Measurements from ENCODE around the gene TTC27.
"Not testable (repeated sequence)": the region's sequence is repeated elsewhere in the genome, so short reads cannot be mapped to it uniquely, and the experiment has no call there.

The TTC27 gene

DNA sequence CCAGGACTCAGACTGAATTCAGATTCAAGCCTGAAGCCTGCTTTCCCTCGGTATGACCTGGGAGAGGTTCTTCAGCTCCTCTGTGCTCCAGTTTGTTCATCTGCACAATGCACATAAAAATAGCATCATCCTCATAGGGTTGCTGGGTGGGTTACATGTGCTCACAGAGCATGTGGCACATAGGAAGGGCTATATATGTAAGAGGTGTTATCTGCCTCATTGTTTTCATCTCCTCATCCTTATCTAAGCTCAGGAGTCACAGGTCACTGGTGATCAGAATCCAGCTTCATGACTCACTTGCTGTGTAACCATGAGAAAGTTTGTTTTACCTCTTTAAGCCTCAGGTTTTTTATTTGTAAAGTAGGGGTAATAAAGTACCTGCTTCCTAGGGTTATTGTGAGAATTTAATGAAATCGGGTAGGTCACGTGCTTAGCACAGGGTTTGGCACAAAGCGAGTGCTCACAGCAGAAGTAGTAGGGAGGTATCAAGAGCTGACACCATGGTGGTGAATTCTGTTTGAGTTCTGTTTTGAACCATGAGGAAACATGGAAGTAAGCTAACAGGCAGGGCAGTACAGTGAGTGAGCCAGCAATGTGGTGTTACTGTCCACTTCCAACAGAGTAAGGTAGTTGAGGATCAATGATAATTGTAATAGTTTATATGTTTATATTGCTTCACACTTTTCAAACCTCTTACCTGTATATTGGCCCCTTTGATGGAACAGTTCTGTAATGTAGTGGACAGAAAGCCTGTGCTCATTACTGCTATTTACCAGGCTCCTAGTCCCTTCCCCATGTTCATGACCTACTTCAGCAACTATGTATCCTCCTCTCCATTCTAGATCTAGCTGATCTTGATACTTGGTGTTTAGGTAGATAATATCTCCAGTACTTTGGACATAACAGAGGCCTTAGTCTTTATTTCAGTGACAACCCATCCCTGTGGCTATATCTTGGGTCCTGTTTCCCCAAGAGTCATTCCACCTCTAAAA lies 177.6 kb downstream of the TTC27 start:
- no peak for DNase-seq (ENCODE audit: low read depth in 2 of 2)

DNA sequence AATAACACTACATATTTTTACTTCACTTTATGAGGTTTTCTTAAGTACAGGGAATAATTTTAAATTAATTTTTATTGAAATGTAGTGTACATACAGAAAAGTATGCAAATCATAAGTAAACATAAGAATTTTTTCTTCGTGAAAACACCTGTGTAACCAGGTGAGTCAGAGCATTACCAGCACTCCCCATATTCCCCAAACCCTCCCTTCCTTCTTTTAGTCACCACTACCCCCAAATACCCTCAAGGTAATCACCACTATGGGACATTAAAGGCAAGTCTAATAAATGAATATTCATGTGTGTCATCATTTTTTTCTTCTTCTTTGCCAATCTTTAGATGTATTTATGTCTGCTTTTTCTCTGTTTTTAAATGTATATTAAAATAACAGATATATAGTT lies 179.0 kb downstream of the TTC27 start:
- no peak for DNase-seq (ENCODE audit: low read depth in 2 of 2)

DNA sequence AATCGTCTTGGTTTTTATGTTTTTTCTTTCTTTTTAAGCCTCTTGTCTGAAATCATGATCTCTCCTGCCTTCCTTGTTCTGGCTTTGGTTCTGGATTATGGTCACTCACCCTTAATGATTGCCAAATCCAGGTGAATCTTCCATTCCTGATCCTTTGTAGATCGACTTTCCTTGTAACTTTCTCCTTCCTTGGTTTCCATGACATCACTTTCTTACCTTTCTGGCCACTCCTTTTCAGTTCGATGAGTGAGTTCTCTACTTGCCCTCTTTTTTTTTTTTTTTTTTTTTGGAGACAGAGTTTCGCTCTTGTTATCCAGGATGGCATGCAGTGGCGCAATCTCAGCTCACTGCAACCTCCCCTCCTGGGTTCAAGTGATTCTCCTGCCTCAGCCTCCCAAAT lies 179.8 kb downstream of the TTC27 start:
- no peak for DNase-seq (ENCODE audit: low read depth in 2 of 2)

DNA sequence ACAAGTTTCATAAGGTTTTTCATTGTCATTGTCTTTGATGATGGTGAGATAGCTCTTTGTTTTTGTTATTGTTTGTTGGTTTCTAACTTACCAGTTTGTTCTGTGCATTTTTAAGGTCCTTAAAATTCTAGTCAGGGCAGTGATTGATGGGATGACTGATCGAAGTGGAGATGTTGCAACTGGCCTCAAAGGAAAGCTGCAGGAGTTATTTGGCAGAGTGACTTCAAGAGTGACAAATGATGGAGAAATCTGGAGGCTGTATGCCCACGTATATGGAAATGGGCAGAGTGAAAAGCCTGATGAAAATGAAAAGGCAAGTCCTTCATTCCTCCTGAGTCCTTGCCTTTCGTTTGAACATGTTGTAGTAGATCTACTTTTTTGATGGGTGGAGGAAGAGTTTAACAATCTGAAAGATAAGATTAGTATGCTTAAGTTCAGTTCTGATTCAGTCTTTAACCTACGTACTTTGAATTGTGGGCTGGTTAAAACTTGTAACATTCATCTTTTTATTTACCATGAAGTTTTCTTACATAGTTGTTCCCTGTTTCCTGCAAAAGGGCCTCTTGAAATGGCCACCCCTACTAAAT lies 183.2 kb downstream of the TTC27 start:
- no peak for DNase-seq (ENCODE audit: low read depth in 2 of 2)

- no peak for DNase-seq (ENCODE audit: low read depth in 2 of 2)
Measured at GRCh38 chr2:32811696-32812095, 183.8 kb downstream of the TTC27 start.

DNA sequence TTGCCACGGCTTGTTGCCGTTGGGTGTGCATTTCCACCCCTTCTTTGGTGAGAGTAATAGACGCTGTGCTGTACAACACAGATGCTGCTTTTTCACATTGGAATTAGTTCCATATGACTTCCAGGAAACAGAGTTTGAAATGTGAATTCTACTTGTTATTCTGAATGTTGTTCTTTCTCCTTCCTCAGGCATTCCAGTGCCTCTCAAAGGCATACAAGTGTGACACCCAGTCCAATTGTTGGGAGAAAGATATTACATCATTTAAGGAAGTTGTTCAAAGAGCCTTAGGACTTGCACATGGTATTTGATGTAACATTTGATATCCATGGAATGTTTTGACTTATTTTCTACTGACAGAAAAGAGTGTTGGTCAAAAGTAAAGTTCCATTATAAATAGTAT lies 184.5 kb downstream of the TTC27 start:
- no peak for DNase-seq (ENCODE audit: low read depth in 2 of 2)

DNA sequence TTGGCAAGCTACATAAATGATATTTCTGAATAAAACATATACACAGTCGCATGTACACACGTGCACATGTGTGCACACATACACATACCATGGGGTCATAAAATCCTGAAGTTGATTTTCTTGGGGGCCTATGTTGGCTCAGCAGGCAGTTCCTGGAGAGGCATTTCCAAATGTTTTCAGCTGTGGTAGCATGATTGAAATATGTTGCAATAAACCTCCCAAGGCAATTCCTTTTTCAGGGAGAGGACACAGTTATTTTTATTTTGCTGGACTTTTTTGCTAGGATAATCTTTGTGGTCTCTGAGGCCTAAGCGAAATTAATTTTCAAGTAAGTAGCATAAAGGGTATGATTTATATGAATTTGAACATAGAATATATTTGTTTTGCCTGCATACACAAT lies 192.2 kb downstream of the TTC27 start:
- no peak for DNase-seq (ENCODE audit: low read depth in 2 of 2)

DNA sequence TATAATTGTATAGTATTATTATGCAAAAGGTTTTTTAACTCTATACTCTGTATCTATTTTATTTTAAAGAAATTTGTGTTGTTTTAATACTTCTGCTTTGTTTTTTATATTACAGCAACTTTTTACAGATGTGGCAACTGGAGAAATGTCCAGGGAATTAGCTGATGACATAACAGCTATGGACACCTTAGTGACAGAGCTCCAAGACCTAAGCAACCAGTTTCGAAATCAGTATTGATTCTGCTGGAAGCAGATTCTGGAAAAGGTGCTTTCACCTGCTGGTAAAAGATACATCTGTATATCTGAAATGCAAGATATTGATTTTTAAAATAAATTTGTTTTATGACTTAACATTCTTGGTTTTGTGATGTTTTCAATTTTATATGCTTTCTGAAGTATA lies 192.9 kb downstream of the TTC27 start:
- DNase-seq (ENCODE audit: low read depth in 2 of 2) = no peak

DNA sequence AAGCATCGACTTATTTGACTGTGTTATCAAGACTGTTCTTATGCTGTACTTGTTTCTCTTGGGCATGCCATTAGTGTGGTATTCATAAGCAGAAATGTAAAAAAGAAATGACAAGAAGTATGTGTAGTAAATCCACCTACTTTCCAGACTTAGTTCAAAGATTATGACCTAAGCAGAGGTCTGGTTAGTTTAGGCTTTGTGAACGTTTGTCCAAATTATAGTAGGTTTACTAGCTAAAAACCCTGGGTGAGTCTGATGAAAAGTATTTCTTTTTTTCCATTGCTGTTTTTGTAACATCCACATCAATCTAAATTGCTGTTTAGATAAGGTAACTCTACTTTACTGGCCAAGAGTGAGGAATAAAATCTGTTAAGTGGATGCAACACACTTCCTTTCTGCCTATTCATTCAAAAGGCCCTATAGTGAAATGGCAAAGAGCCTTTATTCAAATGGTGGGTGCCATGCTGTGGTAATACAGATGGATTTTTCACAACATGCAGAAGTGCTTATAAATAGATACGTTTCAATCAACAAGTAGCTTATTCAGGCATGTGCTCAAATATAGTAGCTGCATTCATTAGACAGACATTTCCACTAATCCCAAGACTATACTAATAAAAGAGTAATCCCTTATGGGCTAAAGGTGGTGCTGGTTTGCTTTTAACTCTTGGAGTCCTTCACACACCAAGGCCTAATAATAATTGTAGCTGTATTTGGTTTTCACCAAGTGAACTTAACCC lies 196.4 kb downstream of the TTC27 start:
- DNase-seq (ENCODE audit: low read depth in 2 of 2) = no peak

DNA sequence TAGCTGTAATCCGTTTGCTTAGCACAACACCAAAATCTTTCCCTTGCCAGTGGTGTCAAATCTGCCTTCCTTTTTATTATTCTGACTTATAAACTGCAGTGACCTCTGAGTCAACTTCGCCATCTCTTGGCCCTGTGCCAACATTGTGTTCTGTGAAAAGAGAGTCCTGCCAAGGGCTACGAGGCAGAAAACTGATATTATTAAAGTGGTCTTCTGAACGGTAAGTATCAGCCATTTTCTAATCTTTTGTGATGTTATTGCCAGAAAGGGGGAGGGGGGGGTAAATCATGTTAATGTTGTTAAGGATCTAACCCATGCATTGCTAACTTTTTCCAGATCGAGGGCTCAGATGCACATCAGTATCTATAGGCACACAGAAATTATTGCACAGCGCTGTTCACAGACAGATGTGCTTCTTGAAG lies 197.5 kb downstream of the TTC27 start:
- DNase-seq (ENCODE audit: low read depth in 2 of 2) = no peak

GRCh38 chr2:32830196-32830595 lies 202.3 kb downstream of the TTC27 start:
- DNase-seq (ENCODE audit: low read depth in 2 of 2) = no peak

DNA sequence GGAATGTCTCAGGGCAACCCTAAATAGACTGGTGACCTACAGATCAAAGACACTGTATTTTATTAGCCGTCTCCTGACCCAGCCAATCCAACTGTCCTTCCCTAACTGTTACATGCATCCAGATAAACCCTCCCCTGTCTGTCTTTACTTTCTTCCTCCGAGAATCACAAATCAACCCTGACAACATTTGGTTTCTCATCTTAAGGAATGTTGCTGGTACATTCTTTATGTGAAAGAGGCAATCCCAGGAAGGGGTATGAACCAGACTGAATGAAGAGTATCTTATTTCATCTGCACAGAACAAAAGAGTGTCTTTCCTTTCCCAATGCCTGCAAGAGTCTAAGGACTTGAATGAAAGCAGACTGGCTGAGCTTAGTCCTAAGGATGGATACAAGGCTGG lies 205.0 kb downstream of the TTC27 start:
- DNase-seq (ENCODE audit: low read depth in 2 of 2) = no peak

- no peak for DNase-seq (ENCODE audit: low read depth in 2 of 2)
Measured at GRCh38 chr2:32833709-32834108, 205.9 kb downstream of the TTC27 start.

- no peak for DNase-seq (ENCODE audit: low read depth in 2 of 2)
Measured at GRCh38 chr2:32835148-32835547, 207.3 kb downstream of the TTC27 start.

DNA sequence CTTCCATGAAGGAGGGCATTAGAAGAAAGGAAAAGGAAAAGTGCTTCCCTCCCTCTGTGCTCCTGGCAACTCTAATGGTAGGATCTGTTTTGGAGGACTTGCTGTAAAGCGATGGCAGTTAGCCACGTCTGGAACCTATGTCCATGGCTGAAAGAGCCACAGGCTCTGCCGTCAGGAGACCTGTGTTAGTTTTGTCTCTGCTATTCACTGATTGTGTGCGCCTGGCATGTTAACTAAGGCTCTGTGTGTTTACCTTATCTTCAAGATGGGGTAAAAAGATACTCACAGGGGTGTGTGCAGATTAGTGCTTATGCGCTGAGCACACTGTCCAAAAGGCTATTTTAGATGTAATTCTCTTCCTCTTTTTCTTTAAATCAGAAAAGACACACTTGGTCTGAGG lies 209.1 kb downstream of the TTC27 start:
- DNase-seq (ENCODE audit: low read depth in 2 of 2) = no peak

DNA sequence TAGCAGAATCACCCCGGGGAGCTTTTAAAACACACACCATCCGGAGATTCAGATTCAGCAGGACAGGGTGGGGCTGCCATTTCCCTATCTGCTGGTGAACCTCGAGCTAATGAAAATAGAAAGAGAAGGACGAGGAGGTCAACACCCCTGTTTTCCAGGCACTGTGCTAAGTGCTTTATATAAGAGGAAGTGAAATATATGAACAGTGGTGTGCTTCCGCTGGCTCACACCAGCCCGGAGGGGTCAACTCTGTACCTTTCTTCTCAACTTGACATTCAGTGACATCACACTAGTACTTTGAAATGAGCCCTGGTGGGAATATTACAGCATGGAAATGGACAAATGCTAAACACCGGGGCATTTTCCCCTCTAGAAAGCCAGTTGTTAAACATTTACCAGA lies 210.6 kb downstream of the TTC27 start:
- no peak for DNase-seq (ENCODE audit: low read depth in 2 of 2)

DNA sequence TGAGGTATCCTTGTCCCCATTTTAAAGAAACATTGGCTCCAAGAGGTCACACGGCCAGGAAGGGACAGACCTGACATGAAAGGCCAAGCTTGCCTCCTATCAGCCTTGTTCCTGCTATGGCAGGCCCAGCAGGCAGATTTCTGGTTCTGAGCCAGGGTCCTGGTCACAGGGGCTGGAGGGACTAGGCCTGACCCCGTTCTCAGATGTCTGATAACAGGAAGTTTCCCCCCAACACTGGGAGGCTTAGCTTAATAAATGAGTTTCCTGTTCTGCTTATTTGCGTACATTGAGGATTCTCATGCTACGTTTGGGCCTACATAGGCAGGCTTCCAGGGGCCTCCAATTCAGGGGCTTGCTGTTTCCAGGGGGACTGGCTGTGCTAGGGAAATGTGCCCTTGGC lies 211.1 kb downstream of the TTC27 start:
- no peak for DNase-seq (ENCODE audit: low read depth in 2 of 2)

- no peak for DNase-seq (ENCODE audit: low read depth in 2 of 2)
Measured at GRCh38 chr2:32841931-32842898, 214.4 kb downstream of the TTC27 start.

DNA sequence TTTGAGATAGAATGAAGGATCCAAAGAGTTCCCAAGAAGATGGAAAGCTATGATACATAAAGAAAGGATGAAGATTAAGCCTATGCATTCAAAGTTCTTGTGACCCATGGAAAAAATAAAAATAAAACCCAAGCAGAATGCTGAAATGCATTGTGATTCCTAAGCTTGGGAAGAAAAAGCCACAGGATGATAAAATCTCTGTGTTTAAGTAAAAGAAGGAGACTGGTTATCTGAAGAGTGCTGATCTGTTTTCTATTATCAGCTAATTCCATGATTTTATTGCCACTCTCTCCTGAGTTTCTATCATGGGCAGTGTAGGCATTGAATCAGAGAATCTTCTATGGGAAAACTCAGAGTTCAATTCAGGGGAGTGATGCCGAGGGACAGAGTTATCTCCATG lies 215.8 kb downstream of the TTC27 start:
- no peak for DNase-seq (ENCODE audit: low read depth in 2 of 2)

DNA sequence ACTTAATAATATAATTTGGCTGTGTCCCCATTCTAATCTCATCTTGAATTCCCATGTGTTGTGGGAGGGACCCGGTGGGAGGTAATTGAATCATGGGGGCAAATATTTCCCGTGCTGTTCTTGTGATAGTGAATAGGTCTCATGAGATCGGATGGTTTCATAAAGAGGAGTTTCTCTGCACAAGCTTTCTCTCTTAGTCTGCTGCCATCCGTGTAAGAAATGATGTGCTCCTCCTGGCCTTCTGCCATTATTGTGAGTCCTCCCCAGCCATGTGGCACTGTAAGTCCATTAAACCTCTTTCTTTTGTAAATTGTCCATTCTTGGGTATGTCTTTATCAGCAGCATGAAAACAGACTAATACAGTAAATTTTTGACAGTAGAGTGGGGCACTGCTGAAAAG lies 216.4 kb downstream of the TTC27 start:
- DNase-seq (ENCODE audit: low read depth in 2 of 2) = no peak

- not testable (repeated sequence) for DNase-seq (ENCODE audit: low read depth in 2 of 2)
Measured at GRCh38 chr2:32846274-32846673, 218.4 kb downstream of the TTC27 start.
